ENCODE results near the gene MROH2A.

Gene MROH2A

DNA sequence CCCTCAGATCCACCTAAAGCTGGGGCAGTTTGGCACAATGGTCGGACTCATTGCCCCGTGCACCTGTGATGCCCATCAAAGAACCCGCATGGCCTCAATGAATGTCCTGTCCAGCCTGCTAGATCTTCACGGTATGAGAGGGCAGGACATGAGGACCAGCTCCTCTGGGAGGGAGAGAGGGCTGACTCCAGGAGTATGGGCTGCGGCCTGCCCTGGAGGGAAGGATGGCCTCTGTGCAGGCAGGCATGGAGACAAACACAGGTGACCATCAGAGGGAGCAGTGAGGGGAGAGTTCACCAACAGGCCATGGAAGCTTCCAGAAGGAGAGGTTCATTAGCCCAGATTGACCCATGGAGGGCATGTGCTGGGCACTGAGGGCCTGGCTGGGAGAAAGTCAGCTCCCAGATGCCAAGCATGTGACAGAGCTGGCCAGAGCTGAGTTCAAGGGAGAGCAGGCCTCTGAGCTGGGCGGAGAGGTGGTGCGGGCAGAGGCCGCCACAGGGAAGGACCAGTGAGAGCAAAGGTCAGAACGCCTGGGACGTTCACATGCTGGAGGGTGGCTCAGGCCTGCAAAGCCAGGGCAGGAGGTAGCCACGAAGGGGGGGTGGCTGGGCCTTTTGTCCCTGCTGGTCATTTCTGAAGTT is 40.0 kb downstream of the MROH2A start:
- no peak for DNase-seq (ENCODE audit: low read depth in 2 of 2, low spot score in 1 of 2)

DNA sequence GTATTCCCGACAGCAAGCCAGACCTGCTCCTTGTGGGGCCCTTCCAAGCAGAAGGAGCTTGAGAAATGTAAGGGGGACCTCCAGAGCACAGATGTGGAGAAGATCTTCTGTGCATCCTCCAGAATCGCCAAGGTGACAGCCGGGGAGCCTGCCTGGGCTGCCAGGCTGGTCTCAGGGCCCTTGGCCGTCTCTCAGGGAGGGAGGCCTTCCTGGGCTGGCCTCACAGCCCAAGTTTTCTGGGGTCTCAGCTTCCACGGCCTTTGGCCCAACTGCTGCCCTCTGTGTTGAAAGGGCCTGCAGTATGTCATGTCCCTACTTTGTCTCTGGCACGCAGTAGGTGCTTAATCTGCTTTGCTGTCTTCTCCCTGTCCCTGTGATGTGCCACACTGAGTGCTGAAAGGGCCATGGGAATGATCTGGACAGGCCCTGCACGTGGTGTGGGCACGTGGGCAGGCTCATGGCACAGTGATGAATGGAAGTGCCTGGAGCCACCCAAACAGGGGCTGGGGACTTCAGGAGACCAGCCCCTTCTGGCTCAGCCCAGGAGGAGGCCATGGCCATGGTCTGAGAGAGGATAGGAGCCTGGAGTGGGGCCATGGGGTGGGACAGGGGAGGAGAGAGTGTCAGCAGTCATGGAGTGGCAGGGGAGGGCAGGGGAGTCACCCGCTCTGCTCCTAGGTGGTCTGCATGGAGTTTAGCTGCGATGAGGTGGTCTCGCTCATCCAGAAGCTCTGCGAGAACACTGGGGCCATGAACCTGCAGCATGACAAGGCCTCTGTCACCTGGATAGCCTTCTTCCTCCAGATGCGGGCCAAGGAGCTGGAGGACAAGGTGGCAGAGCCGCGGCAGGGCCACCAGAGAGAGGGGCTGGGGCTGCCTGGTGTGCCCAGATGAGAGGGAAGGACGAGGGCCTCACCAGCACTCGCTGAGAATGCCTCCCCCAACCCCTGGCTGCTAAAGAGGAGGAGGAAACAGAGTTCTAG is 40.8 kb downstream of the MROH2A start:
- no peak for DNase-seq (ENCODE audit: low read depth in 2 of 2, low spot score in 1 of 2)

DNA sequence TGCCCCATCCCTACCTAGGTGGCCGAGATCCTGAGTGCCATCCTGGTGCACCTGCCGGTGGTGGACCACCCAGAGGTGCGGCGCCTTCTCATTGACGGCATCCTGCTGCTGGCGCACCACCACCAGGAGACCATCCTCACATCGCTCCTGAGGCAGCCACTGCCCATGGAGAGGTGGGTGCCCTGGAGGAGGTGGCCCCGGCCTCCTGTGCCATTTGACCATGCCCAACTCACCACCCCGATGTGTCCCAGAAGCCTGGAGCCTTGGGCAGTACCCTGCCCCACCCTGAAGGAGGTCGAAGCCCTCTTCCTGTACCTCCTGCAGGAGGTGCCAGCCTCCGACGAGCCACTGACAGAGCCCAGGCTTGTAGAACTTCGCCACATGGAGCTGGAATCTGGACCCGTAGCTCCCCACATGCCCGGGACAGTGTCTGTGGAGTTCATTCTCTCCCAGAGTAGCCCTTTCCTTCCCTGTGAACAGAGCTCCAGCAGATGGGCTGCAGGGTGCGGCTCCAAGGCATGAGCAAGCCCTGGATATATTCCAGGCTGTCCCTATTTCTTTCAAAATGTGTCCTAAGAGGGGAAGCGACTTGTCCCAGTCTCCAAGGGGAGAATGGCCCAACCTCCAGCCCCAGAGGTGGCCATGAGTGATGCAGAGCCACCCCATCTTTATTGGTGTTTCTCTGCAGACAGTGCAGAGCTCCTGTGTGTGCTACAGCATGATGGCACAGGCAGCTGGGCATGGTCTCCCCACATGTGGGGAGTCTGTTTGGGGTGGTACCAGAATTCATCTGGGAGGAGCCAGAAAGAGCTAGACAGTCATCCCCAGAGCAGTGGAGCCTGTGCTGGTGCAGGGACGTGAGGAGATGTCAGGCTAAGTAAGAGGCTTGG is 42.0 kb downstream of the MROH2A start:
- no peak for DNase-seq (ENCODE audit: low read depth in 2 of 2, low spot score in 1 of 2)

DNA sequence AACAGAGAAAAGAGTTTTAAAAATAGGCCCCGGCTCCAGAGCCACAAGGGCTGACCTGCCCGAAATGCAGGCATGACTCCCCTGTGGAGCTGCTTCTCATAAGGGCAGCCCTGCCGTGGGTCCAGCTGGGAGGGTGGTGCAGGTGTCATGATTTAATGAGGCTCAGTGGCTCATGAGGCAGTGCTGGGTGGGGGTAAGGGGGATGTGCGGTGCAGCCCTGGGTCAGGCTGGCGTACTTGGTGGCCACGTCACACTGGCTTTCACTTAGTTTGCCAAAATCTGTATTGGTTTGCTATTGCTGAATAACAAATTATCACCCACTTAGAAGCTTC is 42.6 kb downstream of the MROH2A start:
- DNase-seq (ENCODE audit: low read depth in 2 of 2, low spot score in 1 of 2): no peak

DNA sequence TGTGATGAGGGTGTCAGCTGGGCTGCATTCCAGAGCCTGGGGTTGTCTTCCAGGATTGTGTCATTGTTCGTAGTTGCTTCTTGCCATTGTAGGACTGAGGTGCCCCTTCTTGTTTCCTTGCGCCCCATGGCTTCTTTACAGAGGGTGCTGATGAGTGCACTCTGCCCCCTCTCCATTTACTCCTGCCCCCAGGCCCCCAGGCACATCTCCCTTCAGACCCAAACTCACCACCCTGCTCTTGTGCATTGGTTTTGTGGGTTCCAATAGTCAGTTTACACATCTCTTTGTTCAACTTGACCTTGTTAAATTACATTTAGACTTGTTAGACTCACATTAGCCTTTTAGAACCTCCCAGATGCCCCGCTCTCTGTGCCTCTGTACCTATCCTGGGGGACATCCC is 43.1 kb downstream of the MROH2A start:
- DNase-seq (ENCODE audit: low read depth in 2 of 2, low spot score in 1 of 2): no peak

DNA sequence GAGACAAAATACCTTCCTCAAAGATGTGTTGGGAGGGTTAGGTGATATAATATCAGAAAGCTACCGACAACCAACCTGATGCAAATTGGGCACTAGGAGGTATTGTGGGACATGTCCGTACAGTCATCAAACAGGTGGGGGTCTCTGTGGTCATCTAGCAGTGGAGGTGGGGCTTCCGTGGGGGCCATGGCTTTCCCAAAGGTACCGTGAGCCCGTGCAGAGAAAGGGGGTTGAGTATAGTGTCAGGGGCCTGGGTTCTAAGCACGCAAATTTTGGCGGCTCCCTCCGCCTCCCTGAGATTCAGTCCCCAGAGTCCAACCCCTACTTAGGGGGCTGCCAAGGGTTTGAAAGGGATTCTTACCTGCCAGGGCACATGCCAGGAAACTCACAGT is 43.6 kb downstream of the MROH2A start:
- DNase-seq (ENCODE audit: low read depth in 2 of 2, low spot score in 1 of 2): no peak

DNA sequence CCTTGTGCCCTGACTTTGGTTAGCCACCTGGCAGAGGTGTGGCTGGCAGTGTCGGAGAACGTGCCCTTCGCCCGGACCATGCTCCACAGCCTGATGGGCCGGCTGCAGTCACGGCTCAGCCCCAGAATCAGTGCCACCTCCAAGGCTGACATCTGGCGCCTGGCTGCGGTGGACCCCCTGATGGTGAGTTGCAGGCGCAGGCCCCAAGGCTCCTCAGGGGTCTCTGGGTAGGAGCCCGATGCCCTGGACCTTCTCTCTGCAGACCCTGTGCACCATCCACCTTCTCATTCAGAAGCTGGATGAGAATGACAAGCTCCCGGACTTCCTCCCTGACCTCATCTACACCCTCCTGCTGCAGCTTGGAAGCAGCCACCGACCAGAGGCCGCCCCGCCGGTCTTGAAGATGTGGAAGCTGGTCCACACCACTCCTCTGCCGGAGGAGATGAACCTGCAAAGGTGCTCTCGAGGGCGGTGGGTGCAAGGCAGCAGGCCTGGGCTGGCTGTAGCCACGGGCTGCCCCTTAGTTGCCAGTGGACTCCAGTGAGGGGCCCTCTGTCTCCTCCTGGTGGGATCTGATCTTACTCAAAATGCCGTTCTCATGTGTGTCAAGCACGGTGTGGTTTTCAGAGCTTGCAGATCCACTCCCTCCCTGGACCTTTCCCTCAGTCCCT is 44.1 kb downstream of the MROH2A start:
- no peak for DNase-seq (ENCODE audit: low read depth in 2 of 2, low spot score in 1 of 2)

DNA sequence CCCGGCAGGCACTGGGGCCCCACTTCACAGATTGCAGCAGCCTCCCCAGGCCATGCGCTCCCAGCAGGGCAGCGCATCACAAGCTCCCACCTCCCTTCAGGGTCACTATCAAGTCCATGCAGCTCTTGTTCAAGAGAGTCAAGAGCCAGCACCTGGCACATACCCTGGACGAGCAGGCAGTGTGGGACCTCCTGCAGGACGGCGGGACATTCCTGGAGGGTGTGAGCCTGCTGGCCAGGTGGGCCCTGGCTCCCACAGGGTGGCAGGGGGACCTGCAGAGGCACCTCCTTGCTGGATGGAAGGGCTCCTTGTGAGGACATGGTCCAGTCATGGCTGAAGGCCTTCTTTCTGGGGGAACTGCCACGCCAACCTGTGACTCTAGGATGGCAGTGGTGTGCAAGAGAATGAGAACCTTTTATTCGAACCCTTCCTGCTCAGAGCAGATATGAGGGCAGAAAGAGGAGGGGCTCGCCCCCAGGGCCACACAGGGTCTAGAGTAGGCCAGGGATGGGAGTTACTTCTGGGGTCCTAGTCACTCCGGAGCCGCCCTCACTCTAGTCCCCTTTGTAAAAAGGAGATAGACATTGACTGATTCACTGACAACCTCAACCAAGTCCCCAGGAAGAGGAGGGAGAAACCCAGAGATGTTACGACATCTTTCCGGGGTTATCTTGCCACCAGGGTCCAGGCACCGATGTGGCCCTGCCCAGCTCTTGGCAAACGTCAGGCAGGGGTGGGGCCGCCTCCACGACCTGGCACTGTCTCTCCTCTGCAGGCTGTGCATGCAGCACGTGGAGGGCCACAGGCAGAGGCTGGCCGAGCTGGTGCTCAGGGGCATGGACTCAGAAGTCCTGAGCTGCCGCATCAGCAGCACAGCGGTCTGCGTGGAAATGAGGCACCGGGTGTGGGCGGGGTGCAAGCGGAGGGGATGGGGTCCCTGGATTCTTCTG is 44.9 kb downstream of the MROH2A start:
- DNase-seq (ENCODE audit: low read depth in 2 of 2, low spot score in 1 of 2): no peak

DNA sequence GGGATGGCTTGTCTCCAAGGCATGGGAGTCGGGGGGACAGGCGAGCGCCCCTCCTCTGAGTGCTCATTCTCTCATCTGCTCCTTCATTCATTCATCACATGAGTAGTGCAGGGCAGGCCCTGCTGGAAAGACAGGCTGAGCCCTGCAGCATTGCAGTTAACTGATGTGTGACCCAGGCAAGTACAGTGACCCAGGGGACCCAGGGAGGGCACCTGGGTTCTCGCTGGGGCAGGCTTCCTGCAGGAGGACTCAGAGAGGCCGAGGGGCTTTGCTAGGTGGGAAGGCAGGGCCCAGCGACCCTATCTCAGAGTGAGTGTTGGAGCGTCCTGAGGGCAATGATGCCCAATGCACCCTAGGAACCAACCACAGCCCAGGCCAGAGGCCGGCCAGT is 45.6 kb downstream of the MROH2A start:
- DNase-seq (ENCODE audit: low read depth in 2 of 2, low spot score in 1 of 2): no peak

DNA sequence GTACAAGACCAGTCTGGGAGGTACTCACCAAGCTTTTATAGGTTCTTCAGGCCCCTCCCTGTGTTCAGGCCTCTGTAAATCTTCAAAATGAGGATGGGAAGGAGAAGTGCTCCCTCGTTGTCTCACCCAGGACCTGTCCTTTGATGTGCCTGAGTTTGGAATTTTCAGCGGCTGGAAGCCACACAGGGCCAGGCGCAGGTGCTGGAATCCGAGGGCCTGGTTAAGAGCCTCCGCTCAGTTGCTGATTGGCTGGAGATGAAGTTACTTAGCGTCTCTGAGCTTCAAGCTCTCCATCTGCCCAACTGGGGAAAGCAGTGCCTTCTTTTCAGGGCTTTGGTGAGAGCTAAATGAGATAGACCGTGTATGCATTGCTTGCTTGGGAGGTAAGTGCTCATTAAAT is 46.2 kb downstream of the MROH2A start:
- no peak for DNase-seq (ENCODE audit: low read depth in 2 of 2, low spot score in 1 of 2)

DNA sequence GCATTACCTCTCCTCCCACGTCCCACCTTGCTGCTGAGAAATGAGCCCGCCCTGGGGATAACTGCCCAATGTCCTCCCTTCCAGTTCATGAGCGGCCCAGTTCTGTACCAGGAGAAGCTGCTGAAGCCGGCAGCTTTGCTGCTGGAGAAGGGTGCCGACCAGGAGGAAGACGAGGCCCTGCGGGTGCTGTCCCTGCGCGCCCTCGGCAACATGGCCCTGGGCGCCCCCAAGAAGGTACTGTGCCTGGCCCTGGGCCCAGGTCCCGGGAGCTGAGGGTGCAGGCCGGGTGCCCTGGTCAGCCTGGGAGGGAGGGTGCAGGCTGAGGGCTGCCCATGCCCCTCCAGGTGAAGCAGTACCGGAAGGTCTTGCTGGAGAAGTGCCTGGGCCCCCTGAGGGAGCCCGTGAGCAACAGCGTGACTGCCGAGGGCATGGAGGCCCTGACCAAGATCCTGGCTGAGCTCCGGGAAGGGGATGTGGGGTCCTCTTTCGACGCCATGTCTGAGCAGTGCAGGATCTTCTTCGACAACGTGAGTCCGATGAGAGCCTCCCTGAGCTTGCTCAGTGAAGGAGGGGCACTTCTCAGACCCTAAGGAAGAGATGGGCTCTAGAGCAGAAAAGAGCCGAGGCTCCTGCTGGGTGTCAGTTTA is 50.5 kb downstream of the MROH2A start:
- no peak for DNase-seq (ENCODE audit: low read depth in 2 of 2, low spot score in 1 of 2)

DNA sequence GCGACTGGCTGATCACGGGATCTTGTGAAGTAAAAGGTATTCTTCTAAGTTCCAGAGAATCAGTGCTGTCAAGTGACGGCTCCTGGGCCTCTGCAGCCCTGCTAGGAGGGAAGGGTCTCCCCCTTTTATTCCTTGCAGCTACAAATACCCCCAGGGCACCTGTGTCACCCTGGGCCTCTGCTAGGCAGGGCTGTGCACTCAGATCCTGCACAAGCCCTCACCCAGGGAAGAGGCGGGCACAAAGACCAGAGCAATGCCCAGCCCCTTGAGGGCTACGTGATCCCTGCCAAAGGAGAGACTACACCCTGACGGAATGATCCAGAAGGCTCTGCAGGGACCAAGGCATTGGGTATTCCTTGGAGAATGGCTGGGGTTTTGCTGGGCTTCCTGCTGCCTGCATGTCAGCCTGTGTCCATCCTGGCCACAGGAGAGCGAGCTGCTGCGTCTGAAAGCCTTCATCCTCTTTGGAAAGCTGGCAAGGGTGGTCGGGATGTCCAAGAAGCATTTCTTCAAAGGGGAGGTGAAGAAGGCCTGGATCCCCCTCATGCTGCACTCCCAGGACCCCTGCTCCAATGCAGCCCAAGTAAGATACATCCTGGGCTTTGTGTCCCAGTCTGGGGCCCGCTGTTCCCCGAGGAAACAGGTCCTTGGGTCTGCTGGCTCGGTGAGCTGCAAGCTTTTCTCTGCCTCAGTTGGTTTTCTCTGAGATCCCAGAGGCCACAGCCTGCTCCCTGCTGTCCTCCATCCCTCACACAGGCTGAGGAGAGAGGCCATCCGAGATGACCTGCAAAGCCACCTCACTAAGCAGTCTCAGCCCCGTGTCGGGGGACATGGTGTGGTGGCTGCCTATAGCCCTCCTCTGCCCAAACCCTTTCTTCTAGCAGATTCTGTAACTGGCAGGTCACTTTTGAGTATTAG is 51.3 kb downstream of the MROH2A start:
- DNase-seq (ENCODE audit: low read depth in 2 of 2, low spot score in 1 of 2): no peak

DNA sequence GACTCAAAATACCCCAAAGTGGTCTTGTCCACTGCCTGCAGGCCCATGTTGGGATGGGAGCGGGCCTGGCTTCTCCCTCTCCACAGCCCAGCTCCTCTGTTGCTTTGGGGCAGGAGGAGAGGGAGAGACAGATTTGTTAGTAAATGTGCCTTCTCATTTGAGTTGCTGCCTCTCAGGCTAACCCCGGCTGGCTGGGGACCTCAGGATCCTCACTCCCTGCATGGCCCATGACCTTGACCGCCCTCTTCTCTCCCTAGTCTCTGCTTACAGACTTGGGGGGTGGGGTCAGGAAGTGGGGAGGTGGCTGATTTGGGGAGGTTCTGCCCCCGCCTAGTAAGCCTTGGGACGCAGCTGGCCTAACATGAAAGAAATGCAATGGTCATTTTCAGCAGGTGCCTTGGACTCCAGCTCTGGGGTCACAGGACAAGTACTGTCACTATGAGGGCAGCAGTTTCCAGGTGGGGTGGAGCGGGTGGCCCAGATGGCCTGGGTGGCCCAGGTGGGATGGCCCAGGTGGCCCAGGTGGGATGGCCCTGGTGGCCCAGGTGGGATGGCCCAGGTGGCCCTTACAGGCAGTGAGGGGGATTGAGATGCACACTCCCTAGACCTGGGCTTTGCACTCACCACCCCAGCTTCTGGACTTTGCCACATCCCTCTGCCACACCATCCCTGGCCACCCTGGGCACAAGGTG is 52.1 kb downstream of the MROH2A start:
- DNase-seq (ENCODE audit: low read depth in 2 of 2, low spot score in 1 of 2): no peak

DNA sequence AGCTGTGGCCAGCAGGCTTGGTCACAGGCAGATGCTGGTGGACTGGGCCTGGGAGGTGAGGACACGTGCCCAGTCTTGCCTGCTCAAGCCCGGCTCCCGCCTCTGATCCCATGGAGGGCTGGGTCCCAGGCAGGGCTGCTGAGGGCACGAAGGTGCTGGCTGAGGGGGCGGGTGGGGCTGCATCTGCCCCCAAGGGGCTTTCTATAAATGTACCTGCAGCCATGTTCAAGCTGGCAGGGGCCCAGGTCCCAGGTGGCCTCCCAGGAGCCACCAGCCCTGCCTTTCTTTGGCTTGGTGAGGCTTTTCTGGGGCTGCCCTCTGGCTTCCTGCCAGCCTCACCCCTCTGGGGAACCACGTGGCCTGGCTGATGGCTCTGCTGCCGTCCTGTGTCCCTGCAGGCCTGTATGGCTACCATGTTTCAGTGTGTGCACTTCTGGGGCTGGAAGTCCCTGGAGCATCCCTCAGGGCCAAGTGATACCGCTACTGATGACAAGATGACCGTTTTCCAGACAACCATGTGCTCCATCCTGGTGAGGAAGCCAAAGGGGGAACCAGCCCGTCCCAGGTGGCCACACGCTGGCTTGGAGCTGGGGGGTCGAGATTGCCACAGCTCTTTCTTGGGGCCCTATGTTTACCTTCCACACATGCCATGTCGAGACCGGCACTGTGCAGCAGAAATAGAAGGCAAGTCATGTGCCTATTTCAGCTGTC is 53.0 kb downstream of the MROH2A start:
- DNase-seq (ENCODE audit: low read depth in 2 of 2, low spot score in 1 of 2): no peak

DNA sequence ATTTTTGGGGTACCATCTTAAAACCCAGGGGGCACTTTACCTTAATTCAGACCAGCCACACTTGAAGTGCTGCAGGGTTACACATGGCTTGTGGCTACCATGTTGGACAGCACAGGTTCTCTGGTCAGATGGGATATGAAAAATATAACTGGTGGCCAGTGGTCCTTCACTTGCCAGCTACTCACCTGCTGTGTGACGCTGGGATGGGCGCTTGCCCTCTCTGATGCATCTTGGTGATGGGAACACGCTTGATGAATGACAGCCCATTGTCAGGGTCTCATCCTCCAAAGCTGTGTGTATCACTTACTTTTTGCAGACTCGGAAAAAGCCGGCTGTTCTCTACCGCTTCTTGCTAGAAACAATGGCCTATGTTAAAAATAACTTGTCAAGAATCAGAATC is 53.7 kb downstream of the MROH2A start:
- no peak for DNase-seq (ENCODE audit: low read depth in 2 of 2, low spot score in 1 of 2)

DNA sequence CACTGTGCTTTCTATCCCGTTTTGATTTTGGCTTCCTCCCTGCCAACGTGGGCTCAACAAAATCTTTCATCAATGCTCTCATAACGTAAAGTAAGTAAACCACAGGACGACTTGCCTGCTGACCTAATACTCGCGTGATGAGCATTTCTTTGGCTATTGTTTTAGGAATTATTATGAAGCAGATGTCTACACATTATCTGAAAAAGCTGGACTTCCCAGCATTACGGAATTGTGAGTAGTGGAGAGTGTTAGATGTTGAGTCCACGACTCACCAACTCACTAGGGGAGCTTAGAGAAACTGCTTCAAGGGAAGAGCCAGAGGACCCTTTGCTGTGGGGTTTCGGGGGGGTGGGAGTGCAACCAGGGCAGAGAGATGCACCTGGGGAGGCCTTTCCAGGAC is 54.3 kb downstream of the MROH2A start:
- no peak for DNase-seq (ENCODE audit: low read depth in 2 of 2, low spot score in 1 of 2)

DNA sequence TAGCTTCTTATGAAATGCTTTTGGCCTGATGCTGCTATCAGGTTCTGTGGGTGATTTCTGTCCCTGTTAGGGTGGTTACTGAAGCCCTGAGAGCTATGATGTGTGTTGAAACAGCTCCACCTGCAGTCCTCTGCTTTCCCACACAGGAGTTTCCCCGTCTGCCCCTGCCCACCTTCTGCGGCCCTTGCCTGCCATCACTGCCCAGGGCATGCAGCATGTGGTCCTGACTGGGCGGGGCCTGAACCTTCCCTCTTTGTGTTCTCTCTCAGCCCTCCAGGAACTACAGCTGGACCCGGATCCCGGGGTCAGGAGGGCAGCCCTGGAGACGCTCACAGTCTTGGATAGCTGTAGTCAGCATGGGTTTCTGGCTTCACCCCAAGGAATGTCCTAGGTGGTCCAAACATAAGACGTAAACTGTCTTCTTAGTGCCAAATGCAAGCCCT is 54.8 kb downstream of the MROH2A start:
- DNase-seq (ENCODE audit: low read depth in 2 of 2, low spot score in 1 of 2): no peak

Data from stimulated activated CD8-positive, alpha-beta memory T cell treated with anti-CD3 and anti-CD28 coated beads, Interleukin-4, amount 100 ng/mL, for 1 hour (primary cell).